Left lobe of liver (tissue), 2 donors: ENCODE data around the gene HSH2D. TPM values are rescaled to one million over a fixed set of nuclear protein-coding genes. Genes with fewer than 3 reads are reported as not detected.

Experiments used
- ATAC-seq: fragments of 200-7000 bp; cut with Tn5 transposase; one replicate; pipeline ENCODE4 v1.9.1; 2020; ENCODE audit warnings: mild to moderate bottlenecking, moderate library complexity
- DNase-seq: peaks from one replicate; pipeline ENCODE4 v3.0.0-alpha.2; 2020; ENCODE audit warnings: low spot score
- total RNA-seq: library from RNA; stranded (reverse); gene quantifications from one replicate; pipeline ENCODE4 v1.2.1, GENCODE V29; 2021
- donor health status: DM: no; HTN: no; CAD: no; lungs with moderate emphysema.
- donor health status: DM: no; HTN: yes; CAD: no.

Gene HSH2D
- total RNA-seq, 1 donor from 2014 or later = 0.86 TPM

DNA sequence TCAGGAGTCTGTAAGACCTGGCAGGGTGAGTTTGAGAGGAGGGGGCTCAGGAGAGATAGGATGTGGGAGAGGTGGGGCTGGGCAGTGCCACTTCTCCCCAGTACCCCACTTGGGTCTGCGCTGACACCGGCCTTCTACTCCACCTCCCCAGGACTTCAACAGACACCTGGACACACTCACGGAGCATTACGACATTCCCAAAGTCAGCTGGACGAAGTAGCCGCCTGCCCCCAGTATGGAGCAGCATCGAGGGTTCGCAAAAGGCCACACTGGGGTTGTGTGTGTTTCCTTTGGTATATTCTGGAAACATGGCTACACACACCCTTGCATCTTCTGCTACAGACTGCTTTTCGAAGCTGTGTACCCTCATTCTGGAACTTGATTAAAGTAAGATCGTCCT lies 47.3 kb downstream of the HSH2D start:
- ATAC-seq (no peak), DNase-seq (no peak)

DNA sequence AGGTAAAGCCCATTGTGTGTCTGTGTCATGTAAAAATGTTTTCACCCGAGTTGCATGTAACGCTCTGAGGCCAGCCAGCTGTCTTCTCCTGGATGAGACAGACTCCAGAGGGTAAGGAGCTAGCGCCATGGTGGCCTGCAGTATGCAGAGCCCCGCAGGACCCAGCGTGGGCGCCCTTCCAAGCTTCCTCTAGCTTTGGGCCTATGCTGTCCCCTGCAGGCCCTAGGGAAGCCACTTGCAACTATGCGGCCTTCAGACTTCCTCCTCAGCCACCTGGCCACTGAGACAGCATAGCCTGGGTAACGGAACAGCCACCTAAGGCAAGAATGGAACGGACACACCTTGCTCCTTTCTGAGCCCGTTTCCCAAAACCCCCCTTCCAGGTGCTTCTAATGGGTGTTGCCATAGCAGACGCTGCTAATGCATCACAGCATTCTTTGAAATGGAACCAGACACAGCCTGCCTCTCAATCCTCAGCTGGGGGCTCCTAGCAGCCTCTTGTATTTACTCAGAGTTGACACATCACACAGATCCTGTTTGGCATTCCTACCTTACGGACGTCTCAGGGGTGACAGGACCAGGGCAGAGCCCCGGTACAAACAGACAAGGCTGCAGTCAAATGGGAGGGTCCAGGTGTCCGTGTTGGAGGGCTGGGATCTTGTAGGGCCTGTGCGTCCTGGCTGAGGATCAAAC lies 47.9 kb downstream of the HSH2D start:
- no peak for ATAC-seq
- no peak for DNase-seq

DNA sequence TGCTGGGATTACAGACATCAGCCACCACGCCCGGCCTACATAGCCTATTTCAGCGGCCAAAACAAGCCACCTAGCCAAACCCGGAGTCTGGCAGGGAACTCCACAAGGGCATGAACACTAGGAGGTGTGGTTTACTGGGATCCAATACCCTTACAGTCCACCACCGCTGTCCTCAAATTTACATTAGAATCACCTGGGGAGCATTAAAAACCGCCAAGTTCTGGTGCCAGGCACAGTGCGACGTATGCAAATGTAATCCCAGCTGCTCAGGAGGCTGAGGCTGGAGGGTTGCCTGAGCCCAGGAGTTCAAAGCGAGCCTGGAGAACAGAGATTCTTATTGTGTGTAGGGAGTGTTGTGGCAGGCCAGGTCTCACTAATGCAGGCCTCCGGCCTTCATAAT lies 50.0 kb downstream of the HSH2D start:
- DNase-seq = no peak

GRCh38 chr19:16197188-16197621 lies 53.7 kb downstream of the HSH2D start:
- ATAC-seq (peak; percentile 19), DNase-seq (no peak)

More for the DNA sequence above, 50.0 kb downstream of the HSH2D start:
- no peak for ATAC-seq

DNA sequence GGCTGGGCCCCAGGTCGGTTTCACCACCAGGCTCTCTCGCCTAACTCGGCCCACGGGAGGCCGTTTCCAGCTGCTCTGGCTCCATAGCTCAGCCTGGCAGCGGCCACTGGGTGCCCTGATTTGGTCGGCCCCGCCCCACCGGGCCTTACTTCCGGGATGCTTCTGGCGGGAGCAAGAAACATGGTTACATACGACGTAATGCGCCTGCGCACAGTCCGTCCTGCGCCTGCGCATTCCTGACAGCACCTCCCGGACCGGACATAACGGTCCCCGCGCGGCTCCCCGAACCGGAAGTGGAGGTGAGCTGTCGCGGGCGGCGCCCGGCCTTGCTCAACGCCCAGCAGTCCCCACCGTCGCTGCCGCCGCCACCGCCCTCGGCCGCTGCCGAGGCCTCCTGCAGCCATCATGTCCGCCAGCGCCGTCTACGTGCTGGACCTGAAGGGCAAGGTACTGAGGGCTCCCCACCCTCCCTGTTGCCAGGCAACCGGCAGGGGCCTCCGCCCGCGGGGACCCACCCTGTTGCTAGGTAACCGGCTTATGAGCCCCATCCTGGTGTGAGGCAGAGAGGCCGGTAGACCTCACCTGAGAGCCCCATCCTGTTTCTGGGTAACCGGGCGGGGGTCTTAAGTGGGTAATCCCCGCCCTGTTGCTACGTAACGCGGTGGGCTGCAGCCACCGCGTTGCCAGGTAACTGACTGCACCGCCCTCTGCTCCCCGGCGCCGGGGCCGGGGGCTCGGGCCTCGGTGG lies 54.3 kb downstream of the HSH2D start, which contains the start of gene AP1M1:
TSS of gene AP1M1 (plus strand) at position 290 of the 748 bp plus-strand sequence. CDS start at position 406, 116 bp downstream.
- peak; percentile 72 for ATAC-seq
- DNase-seq = peak; percentile 100

- ATAC-seq = peak; percentile 48
- DNase-seq = peak; percentile 64
Measured at GRCh38 chr19:16198370-16198651, 54.8 kb downstream of the HSH2D start.

DNA sequence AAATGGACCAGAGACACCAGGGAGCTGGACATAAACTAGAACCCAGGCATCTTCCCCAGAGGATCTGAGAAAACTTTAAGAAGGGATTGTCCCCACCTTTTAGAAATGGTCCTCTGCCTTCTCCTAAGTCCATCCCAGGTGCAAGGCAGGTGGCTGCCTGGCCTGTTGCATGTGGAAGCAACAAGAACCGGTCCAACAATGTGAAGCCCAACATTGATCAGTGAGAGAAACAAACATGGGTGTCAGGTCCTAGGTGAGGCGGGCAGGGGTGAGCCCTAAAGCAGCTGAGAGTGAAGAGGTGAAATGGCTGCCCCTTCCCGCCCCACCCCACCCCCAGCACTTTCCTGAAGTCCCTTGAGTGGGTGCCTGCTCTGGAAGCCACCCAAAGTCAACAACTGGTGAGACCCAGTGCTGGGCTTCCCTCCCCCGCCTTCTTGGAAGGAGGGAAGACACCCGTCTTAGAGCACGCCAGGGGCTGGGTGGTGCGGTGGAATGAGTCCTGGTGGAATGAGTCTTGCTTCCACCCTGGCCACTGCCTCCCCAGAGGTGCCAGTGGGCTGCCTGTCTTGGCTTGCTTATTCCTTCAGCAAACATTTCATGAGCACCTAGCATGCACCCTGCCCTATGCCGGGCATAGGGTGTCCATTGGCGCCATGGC lies 55.9 kb downstream of the HSH2D start:
- DNase-seq = peak; percentile 70
- ATAC-seq = peak; percentile 27

DNA sequence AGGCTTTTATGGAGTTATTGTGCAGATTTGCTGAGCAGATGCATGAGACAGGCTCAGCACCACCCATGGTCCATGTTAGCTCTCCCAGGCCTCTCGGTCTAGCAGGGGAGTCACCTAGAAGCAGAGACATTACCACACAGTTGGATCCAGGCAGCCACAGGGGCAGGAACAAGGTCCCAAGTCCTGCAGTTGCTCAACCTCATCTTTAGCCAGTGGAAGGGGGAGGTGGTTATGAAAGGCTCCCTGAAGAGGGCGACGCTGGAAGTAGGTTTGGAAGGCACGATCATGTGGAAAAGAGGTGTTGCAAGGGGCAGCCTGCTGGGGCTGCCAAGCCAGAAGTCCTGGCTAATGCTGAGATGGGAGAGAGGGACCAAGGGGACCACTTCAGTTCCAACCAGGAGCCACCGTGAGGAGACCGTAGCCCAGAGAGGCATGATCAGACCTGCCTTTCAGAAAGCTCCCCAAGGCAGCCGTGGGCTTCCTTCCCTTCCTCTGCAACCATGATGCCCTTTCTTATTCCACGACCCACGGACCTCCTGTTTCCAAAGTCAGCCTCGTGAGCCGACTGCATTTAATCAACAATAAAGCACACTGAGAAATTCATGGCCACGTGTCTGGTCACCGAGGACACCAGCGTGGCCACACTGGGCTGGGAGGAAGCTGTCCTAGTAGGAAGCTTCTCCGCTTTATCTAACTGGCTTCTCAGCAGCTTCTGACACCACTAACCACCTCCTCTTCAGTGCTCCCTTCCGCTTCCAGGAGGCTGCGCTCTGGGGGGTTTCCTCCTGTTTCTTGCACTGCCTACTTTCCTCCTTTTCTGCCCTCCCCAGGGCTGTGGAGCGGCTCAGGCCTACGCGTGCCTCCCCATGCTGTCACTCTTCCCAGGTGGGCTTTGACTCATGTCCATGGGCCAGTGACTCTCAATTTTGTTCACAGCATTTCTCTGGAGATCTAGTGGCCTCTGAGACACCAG lies 56.8 kb downstream of the HSH2D start:
- ATAC-seq (peak; percentile 66), DNase-seq (peak; percentile 94)

DNA sequence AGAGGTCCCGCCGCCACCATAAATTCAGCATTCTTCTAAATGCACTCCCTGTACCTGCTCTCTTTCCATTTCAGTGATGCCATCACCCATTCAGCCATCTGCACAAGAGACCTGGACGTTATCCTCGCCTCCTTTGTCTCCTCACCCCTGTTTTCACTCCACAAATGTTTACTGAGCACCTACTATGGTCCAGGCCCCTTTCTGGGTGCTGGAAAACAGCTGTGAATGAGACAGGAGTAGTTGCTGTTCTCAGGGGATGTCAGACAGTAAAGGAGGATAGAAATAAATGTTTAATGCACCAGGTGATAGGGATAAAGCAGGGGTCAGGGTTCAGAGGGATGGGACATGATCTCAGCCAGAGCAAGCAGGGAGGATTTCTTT lies 57.5 kb downstream of the HSH2D start:
- DNase-seq (no peak), ATAC-seq (no peak)

GRCh38 chr19:16202320-16203255 lies 59.1 kb downstream of the HSH2D start:
- no peak for DNase-seq
- ATAC-seq = no peak

- DNase-seq (no peak), ATAC-seq (no peak)
Measured at GRCh38 chr19:16203256-16204004, 59.9 kb downstream of the HSH2D start.

DNA sequence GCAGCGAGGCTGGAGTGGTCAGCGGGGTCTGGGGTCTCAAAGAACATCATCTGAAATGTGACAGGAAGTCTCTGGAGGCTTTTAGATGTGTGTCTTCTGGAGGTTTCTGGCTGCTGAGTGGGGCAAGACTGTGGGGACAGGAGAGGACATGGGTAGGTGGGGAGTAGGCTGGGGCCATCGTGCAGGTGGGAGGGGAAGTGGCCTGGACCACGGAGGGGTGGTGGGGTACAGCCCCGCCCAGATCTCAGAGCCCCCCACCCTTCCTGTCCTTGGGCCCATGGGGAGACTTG lies 60.5 kb downstream of the HSH2D start:
- DNase-seq (no peak), ATAC-seq (no peak)

DNA sequence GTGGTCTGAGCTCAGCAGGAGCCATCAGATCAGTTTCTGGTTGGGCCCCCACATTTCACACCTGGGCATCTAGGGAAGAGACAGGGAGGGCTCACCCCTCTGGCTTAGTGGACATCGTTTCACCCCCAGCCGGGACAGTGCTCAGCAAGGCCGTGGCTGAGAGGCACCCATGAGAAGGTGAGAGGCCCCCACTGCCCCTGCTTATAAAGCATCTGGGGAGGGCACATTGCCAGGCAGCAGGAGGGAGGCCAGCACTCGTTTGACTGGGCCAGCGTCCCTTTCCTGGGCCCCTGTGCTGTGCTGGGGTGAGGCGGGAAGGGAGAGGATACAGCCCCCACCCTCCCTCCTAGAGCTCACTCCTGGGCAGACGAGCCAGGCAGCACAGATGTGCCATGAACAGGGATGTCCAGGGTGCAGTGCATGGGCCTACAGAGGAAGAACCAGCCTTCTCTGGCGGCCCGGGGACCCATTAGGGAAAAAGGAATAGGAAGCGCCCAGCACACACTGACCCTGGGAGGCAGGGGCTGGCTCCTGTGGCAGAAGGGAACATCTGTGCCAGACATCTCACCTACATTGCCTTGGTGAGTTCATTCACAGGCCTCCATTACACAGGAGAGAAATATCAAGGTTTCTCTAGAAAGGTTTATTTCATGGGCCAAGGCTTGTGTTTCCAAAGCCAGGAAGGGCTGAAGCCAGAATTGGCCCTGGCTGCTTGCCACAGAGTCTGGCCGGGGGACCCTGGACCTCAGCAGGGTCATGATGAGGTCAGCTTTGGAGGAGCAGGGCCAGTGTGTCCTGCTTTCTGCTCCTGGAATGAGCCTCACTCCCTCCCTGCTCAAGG lies 61.9 kb downstream of the HSH2D start:
- peak; percentile 73 for ATAC-seq
- DNase-seq = peak; percentile 89

DNA sequence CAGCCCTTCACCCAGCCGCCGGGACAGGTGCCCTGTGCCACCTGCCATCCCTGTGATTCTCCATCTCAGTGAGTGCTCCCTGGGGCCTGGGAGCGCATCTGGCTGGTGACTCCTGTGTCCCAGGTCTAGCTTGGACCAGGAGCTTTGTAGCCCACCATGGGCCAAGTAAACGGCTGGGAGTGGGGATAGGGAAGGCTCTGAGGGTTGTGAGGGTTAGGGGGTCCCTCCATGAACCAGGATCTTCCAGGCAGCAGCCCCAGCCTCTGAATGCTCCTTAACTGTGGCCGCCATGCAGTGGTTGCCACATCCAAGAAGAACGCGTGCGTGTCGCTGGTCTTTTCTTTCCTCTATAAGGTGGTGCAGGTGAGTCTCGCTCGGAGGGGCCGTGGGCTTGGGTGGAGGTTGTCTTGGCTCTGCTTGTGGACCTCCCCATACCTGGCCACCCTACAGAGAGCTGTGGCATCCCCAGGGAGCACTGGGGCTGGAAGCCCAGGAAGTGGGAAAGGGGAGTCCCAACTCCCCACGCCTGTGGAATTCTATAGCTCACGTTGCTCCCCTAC lies 62.6 kb downstream of the HSH2D start:
- ATAC-seq (no peak), DNase-seq (no peak)

- DNase-seq = no peak
- ATAC-seq = no peak
Measured at GRCh38 chr19:16206637-16207036, 63.2 kb downstream of the HSH2D start.

DNA sequence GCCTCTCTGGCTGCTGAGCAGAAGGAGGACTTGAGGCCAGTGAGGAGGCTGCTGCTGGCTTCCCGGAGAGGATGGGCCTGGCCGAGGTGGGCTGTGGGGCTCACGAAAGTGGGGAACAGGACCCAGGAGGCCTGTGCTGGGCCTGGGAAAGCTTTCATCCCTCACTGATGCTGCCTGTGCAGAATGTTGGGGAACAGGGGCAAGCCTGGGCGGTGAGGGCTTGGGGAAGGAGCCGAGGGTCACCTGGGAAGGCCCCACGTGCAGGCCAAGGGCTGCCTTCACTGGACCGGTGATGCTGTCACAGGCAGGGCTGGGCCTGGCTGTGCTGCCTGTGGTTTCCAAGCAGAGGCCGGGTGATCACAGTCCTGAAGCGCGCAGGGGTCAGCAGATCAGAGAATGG lies 63.6 kb downstream of the HSH2D start:
- ATAC-seq (no peak), DNase-seq (no peak)

GRCh38 chr19:16207490-16208025 lies 64.1 kb downstream of the HSH2D start:
- no peak for ATAC-seq
- DNase-seq = no peak
